ENCODE measurements around the gene FBXO30. TPM values are rescaled to one million over a fixed set of nuclear protein-coding genes. Genes with fewer than 3 reads are reported as not detected.

FBXO30 gene
- total RNA-seq, 2 experiments from 2014 or later = 3.1 to 3.4 TPM

GRCh38 chr6:145756170-145756662 lies 58.4 kb downstream of the FBXO30 start:
- Mint-ChIP-seq H3K27me3 (peaks cover 2% of the 10 kb centered on the region), H3K36me3 (ENCODE audit: low read depth) (no peaks in the 10 kb centered on the region), H3K27ac (no peak overlapping the region), H3K4me1 (ENCODE audit: low read depth) (no peaks in the 10 kb centered on the region), H3K9me3 (no peaks in the 10 kb centered on the region), H3K4me3 (no peak overlapping the region)
- intact Hi-C loops (cut with micrococcal nuclease) = no loop called here
- POLR2A ChIA-PET = no interaction called here
- no peak for ATAC-seq
- CTCF ChIA-PET = no interaction called here
- TF ChIP-seq CTCF (IDR thresholded peaks at IDR 0.05) = no peak
- DNase-seq = no peak

DNA sequence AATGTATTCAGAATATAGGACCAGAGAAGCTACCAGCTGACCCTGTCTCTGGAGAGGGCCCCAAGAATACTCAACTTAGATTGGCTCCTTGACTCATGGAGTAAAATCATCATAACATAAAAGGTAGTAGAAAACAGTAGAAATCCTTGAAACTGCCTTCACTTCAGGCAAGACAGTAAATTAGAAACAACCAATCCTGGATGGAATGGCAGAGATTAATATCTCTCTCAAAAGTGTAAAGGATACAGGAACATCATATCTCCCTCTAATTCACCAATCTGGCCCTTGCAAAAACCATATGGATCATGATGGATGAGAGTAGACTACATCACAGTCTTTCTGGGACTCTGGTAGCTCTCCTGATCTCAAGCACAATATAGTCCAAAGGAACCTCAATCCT lies 58.9 kb downstream of the FBXO30 start:
- intact Hi-C loops (cut with micrococcal nuclease) = no loop called here
- no peak for DNase-seq
- CTCF ChIA-PET = no interaction called here
- H3K9me3 Mint-ChIP-seq = no peaks in the 10 kb centered on the region
- TF ChIP-seq CTCF (IDR thresholded peaks at IDR 0.05) = no peak
- no peaks in the 10 kb centered on the region for H3K36me3 Mint-ChIP-seq (ENCODE audit: low read depth)
- H3K4me3 Mint-ChIP-seq = no peak overlapping the region
- no peak overlapping the region for H3K27ac Mint-ChIP-seq
- H3K27me3 Mint-ChIP-seq = peaks cover 2% of the 10 kb centered on the region
- no peaks in the 10 kb centered on the region for H3K4me1 Mint-ChIP-seq (ENCODE audit: low read depth)
- no peak for ATAC-seq
- POLR2A ChIA-PET = no interaction called here

DNA sequence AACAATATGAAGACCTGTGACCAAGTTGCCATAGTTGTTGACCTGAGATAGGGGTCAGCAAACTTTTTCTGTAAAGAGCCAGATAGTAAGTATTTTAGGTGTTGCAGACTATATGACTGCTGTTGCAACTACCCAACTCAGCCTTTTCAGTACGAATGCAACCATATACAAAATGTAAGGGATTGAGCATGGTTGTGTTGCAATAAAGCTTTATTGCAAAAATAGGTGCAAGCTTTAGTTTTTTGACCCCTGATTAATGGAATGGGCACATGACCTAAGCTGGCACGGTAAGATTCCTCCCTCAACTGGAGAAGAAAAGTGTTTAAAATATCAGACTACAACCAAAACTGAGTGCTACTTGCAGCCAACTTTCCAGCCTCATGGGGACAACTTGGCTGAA lies 62.0 kb downstream of the FBXO30 start:
- Mint-ChIP-seq H3K9me3 (no peaks in the 10 kb centered on the region), H3K4me1 (ENCODE audit: low read depth) (peaks cover 9% of the 10 kb centered on the region), H3K27me3 (peaks cover 2% of the 10 kb centered on the region), H3K36me3 (ENCODE audit: low read depth) (peaks cover 7% of the 10 kb centered on the region), H3K4me3 (no peak overlapping the region), H3K27ac (no peak overlapping the region)
- ChIA-PET POLR2A (no interaction called here), CTCF (no interaction called here)
- ATAC-seq (no peak), DNase-seq (no peak)
- intact Hi-C loops (cut with micrococcal nuclease) = no loop called here
- no peak for TF ChIP-seq CTCF (IDR thresholded peaks at IDR 0.05)

DNA sequence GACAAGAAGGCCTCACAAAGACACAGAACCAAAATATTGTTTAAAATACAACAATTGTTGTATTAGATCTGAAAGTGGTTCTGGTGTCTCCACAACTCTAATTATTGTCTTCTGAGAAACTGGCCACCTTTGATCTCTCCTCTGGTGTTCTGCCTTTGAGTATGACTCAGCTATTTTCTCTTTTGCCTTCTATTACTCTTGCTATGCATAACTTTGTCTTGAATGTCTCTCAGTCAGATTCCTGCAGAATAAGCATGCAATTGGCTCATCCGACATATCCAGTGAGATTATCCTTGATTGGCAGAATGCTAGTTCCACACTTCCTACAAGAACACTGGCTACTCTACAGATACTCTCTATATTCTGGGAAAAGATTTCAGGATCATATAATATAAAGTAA lies 65.0 kb downstream of the FBXO30 start:
- Mint-ChIP-seq H3K27me3 (peaks cover 2% of the 10 kb centered on the region), H3K27ac (no peak overlapping the region), H3K9me3 (no peaks in the 10 kb centered on the region), H3K36me3 (ENCODE audit: low read depth) (peaks cover 7% of the 10 kb centered on the region), H3K4me1 (ENCODE audit: low read depth) (peaks cover 9% of the 10 kb centered on the region), H3K4me3 (no peak overlapping the region)
- TF ChIP-seq CTCF (IDR thresholded peaks at IDR 0.05) = no peak
- DNase-seq (no peak), ATAC-seq (peak; percentile 53)
- CTCF ChIA-PET = no interaction called here
- intact Hi-C loops (cut with micrococcal nuclease) = no loop called here
- POLR2A ChIA-PET = no interaction called here

GRCh38 chr6:145745861-145746260 lies 68.7 kb downstream of the FBXO30 start:
- H3K27ac Mint-ChIP-seq = no peak overlapping the region
- H3K9me3 Mint-ChIP-seq = no peaks in the 10 kb centered on the region
- peaks cover 9% of the 10 kb centered on the region for H3K4me1 Mint-ChIP-seq (ENCODE audit: low read depth)
- POLR2A ChIA-PET = interaction anchor here (1.5 kb wide), 1 partner anchor 10 kb away, joined by 5 read pairs; the partner anchor contains the start of gene EPM2A
- ATAC-seq (no peak), DNase-seq (no peak)
- H3K27me3 Mint-ChIP-seq = no peaks in the 10 kb centered on the region
- no peak for TF ChIP-seq CTCF (IDR thresholded peaks at IDR 0.05)
- peaks cover 7% of the 10 kb centered on the region for H3K36me3 Mint-ChIP-seq (ENCODE audit: low read depth)
- CTCF ChIA-PET = no interaction called here
- no peak overlapping the region for H3K4me3 Mint-ChIP-seq
- intact Hi-C loops (cut with micrococcal nuclease) = no loop called here
